MM.1S (cell line): ENCODE results near the gene ZCCHC24.
A peak's percentile ranks its signal among the peaks of the same experiment; 100 is the strongest.

ENCODE experiments used
- DNase-seq: peaks from one replicate; pipeline ENCODE4 v3.0.0-alpha.2; 2015
- H2AFZ ChIP-seq: fragments of 300-600 bp; sonication (generic); 2 replicates; pipeline ENCODE4 v1.6.0; 2016; ENCODE audit warnings: antibody characterized with exemption, low read length
- H3F3A ChIP-seq: fragments of 300-600 bp; sonication (generic); 2 replicates; pipeline ENCODE4 v1.6.1; 2016; ENCODE audit warnings: mild to moderate bottlenecking, antibody characterized with exemption, low read length, moderate library complexity, mixed read lengths; ENCODE audit not compliant: insufficient read depth
- H3K27ac ChIP-seq: fragments of 300-600 bp; sonication (generic); 2 replicates; pipeline ENCODE4 v1.5.1; 2016; ENCODE audit warnings: mild to moderate bottlenecking, low read length
- H3K27me3 ChIP-seq: fragments of 300-600 bp; sonication (generic); replicated peaks from 2 replicates; pipeline ENCODE4 v1.6.0; 2016; ENCODE audit warnings: low read length; ENCODE audit not compliant: insufficient read depth
- H3K36me3 ChIP-seq: fragments of 300-600 bp; sonication (generic); replicated peaks from 2 replicates; pipeline ENCODE4 v1.6.1; 2016; ENCODE audit warnings: mild to moderate bottlenecking, low read length, mixed read lengths; ENCODE audit not compliant: insufficient read depth
- H3K4me1 ChIP-seq: fragments of 300-600 bp; sonication (generic); 2 replicates; pipeline ENCODE4 v1.6.1; 2016; ENCODE audit warnings: low read length, mixed read lengths
- H3K4me2 ChIP-seq: fragments of 300-600 bp; sonication (generic); 2 replicates; pipeline ENCODE4 v1.6.0; 2016; ENCODE audit warnings: low read depth, low read length
- H3K4me3 ChIP-seq: fragments of 300-600 bp; sonication (generic); 2 replicates; pipeline ENCODE4 v1.5.1; 2016; ENCODE audit warnings: low read length, mixed read lengths
- H3K79me2 ChIP-seq: fragments of 300-600 bp; sonication (generic); 2 replicates; pipeline ENCODE4 v1.6.1; 2016; ENCODE audit warnings: mixed run types, low read length, mixed read lengths
- H3K9ac ChIP-seq: fragments of 300-600 bp; sonication (generic); 2 replicates; pipeline ENCODE4 v1.6.1; 2016; ENCODE audit warnings: low read length, mixed read lengths
- H3K9me2 ChIP-seq: fragments of 300-600 bp; sonication (generic); replicated peaks from 2 replicates; pipeline ENCODE4 v1.6.1; 2016; ENCODE audit warnings: mild to moderate bottlenecking, low read length, mixed read lengths; ENCODE audit not compliant: insufficient read depth
- H3K9me3 ChIP-seq: fragments of 300-600 bp; sonication (generic); replicated peaks from 2 replicates; pipeline ENCODE4 v1.6.1; 2016; ENCODE audit warnings: mild to moderate bottlenecking, low read length, mixed read lengths; ENCODE audit not compliant: insufficient read depth
- H4K20me1 ChIP-seq: fragments of 300-600 bp; sonication (generic); 2 replicates; pipeline ENCODE4 v1.6.1; 2016; ENCODE audit warnings: mild to moderate bottlenecking, low read length, moderate library complexity, mixed read lengths; ENCODE audit not compliant: insufficient read depth
- EZH2 ChIP-seq: fragments of 300-600 bp; sonication (generic); optimal IDR thresholded peaks from 2 replicates; pipeline ENCODE3; 2017; ENCODE audit warnings: low read depth, mild to moderate bottlenecking, antibody characterized with exemption, low read length, mixed read lengths
- EZH2phosphoT487 ChIP-seq: fragments of 300-600 bp; sonication (generic); IDR thresholded peaks from 2 replicates; pipeline ENCODE4 v1.6.1; 2018; ENCODE audit warnings: antibody characterized with exemption, low read length
- TF ChIP-seq, protein P1 (sequence below): fragments of 300-600 bp; sonication (generic); IDR thresholded peaks from 2 replicates; pipeline ENCODE4 v1.5.1; 2016; ENCODE audit warnings: antibody characterized with exemption, low read length, mixed read lengths

Gene ZCCHC24

DNA sequence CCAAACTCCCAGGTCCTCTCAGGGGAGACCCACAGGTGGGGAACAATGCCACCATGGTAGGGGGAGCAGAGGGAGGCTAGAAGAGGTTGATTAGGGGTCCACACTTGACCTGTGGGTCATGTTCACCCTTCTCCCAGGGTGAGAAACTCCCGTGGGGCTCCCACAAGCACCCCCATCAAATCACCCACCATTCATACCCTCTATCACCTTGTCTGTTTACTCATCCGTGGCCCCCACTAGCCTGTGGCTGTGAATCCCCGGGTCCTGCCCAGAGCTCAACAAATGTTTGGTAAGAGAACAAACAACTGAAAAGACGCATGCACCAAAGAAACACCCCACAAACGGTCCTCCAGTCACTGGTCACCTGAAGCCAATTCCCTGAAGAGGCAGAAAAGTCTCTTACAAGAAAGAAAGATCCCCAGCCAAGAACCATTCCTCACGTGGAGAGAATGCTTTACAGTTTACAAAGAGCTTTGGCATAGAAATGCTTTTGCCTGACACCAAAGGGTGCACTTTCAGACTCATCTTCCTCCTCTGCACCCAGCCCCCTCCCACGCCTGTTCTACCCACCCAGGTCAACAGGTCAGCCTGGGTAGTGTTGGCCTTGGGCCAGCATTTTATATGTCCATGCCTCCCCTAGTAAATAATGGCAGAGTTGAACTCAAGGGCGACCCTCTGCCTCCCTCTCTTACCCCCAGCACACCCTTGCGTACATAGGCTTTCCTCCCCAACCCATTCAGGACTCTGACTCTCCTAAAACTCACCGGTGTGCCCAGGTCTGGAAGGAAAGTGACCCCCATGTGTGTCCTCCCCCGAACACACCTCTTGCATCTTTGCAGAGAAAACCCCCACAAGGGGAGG lies 1.9 kb downstream of the ZCCHC24 start:
- Histone ChIP-seq H3K9me3 (no peaks in the 10 kb centered on the region), H3K27ac (no peak overlapping the region), H4K20me1 (no peaks in the 10 kb centered on the region)

DNA sequence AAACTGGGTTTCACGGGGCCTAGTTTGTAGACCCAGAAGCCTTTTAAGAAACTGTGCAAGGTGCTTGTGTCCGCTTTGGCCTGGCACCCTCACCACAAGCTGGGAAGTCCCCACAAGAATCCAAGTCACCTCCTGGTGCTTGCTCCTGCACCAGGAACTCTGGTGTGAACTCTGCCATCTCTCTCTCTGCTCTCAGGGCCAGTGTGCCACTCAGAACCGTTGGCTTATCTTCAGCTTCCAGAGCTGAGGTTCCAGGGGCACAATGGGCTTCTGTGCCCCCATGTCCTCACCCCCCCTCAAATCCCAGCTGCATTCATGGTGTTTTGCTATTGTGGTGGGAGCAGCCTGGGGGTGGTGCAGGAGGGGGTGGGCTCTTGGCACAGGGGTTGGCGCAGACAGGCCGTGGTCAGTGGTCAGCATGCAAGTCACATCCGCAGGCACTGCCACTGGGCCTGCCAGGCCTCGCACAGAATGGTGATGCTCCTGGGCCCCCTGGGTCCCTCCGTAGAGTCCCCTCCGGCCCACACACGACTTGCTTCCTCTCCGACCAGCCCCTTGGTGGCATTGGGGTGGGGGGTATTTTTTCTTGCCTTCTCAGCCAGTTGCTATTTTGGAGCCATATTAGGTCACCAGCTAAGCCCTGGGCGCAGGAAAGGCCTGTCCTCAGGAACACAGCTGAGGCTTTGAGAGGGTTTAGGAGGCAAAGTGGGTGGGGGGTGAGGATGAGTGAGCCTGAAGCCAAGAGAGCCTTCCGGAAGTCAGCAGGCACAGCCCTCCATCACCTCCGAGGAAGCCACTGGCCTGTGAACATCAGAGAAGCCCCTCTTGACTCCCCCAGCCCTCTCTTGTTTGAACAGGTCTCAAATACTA lies 3.0 kb downstream of the ZCCHC24 start:
- Histone ChIP-seq H3K9ac (no peak overlapping the region), H3K4me3 (no peak overlapping the region), H4K20me1 (no peaks in the 10 kb centered on the region), H3K4me1 (peaks cover 4% of the 10 kb centered on the region; the same call in 1 of the 2 replicates), H3K4me2 (no peak overlapping the region), H3K27ac (no peak overlapping the region), H2AFZ (no peak overlapping the region), H3K27me3 (no peaks in the 10 kb centered on the region), H3K36me3 (no peaks in the 10 kb centered on the region), H3F3A (0 out of 2 replicates have a peak, but pooled peaks cover 4% of the 10 kb centered on the region), H3K79me2 (no peaks in the 10 kb centered on the region), H3K9me2 (no peaks in the 10 kb centered on the region), H3K9me3 (no peaks in the 10 kb centered on the region)
- no peak for TF ChIP-seq EZH2phosphoT487
- TF ChIP-seq, protein P1, sequence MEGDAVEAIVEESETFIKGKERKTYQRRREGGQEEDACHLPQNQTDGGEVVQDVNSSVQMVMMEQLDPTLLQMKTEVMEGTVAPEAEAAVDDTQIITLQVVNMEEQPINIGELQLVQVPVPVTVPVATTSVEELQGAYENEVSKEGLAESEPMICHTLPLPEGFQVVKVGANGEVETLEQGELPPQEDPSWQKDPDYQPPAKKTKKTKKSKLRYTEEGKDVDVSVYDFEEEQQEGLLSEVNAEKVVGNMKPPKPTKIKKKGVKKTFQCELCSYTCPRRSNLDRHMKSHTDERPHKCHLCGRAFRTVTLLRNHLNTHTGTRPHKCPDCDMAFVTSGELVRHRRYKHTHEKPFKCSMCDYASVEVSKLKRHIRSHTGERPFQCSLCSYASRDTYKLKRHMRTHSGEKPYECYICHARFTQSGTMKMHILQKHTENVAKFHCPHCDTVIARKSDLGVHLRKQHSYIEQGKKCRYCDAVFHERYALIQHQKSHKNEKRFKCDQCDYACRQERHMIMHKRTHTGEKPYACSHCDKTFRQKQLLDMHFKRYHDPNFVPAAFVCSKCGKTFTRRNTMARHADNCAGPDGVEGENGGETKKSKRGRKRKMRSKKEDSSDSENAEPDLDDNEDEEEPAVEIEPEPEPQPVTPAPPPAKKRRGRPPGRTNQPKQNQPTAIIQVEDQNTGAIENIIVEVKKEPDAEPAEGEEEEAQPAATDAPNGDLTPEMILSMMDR: no peak
- no peak for TF ChIP-seq EZH2
- DNase-seq: no peak

More for the DNA sequence above, 1.9 kb downstream of the ZCCHC24 start:
- H3K79me2 ChIP-seq: no peaks in the 10 kb centered on the region
- no peak overlapping the region for H2AFZ ChIP-seq
- peak overlapping the region; percentile 98 for H3K4me2 ChIP-seq
- H3F3A ChIP-seq: 0 out of 2 replicates have a peak, but pooled peaks cover 4% of the 10 kb centered on the region
- H3K27me3 ChIP-seq: no peaks in the 10 kb centered on the region
- no peaks in the 10 kb centered on the region for H3K36me3 ChIP-seq
- peak overlapping the region; percentile 34; the same call in 1 of the 2 replicates for H3K9ac ChIP-seq
- peak overlapping the region; percentile 74 for H3K4me3 ChIP-seq
- no peaks in the 10 kb centered on the region for H3K9me2 ChIP-seq
- peaks cover 4% of the 10 kb centered on the region; the same call in 1 of the 2 replicates for H3K4me1 ChIP-seq
- DNase-seq: no peak
- TF ChIP-seq EZH2 (no peak), EZH2phosphoT487 (no peak)
- TF ChIP-seq, protein P1: no peak

DNA sequence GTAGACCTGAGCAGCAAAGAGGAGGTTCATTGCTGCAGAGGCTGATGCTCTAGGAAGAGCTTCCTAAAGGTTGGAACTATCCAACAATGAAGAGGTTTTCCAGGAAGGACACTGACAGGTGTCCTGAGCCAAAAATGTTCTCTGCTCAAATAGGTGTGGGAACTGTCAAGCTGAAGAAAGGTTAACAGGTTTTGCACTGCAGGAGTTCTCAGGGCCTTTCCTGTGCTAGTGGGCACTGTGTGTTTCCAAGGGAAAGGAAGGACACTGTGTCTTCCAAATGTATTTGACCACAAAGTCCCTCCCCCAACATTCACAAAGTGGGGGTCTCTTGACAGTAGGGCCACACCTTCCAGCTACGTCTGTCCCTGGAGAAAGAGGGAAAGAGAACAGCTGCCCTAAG lies 4.0 kb downstream of the ZCCHC24 start:
- Histone ChIP-seq H3K4me2 (no peak overlapping the region), H2AFZ (no peak overlapping the region), H3K79me2 (no peaks in the 10 kb centered on the region), H3K27ac (no peak overlapping the region), H3K36me3 (no peaks in the 10 kb centered on the region), H3K9me2 (no peaks in the 10 kb centered on the region), H3K9me3 (no peaks in the 10 kb centered on the region), H3K9ac (no peak overlapping the region), H4K20me1 (no peaks in the 10 kb centered on the region), H3F3A (0 out of 2 replicates have a peak, but pooled peaks cover 4% of the 10 kb centered on the region), H3K4me1 (peaks cover 4% of the 10 kb centered on the region; the same call in 1 of the 2 replicates), H3K27me3 (no peaks in the 10 kb centered on the region), H3K4me3 (no peak overlapping the region)
- no peak for DNase-seq
- TF ChIP-seq, protein P1: no peak
- no peak for TF ChIP-seq EZH2
- TF ChIP-seq EZH2phosphoT487: no peak
